Posterior cingulate gyrus (tissue), 11 donors: Measurements from ENCODE around the gene IMPA2.

Experiments used
- DNase-seq, 10 donors: peaks; one replicate each; pipeline versions ENCODE4 v3.0.0 to v3.0.0-alpha.2; 2020 to 2021; ENCODE audit warnings: mixed read lengths in 3 of 10
- intact Hi-C: fragments of 100-400 bp; cut with DNase I; formaldehyde crosslinking; loops from one replicate; pipeline ENCODE4 v1.15.1; 2023

The IMPA2 gene

GRCh38 chr18:12018861-12019260, 37.6 kb downstream of the IMPA2 start:
- intact Hi-C loops, result no loop called here

DNA sequence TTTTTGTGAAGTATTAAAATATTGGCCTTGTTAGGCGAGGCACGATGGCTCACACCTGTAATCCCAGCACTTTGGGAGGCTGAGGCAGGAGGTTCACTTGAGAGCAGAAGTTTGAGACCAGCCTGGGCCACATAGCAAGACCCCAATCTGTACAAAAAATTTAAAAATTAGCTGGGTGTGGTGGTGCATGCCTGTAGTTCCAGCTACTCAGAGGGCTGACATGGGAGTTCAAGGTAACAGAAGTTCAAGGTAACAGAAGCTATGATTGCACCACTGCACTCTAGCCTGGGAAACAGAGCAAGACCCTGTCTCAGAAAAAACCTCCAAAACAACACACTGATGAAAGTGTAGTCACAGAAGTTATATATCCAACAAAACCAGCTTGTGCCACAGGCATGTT, 39.8 kb downstream of the IMPA2 start:
- intact Hi-C loops, result no loop called here
- DNase-seq, result peak in 1 of 10 donors; percentile 9

More at GRCh38 chr18:12018861-12019260, 37.6 kb downstream of the IMPA2 start:
- peak in 2 of 10 donors; percentile 55 to 64 for DNase-seq

- intact Hi-C loops, result no loop called here
- peak in 2 of 10 donors; percentile 32 to 65 for DNase-seq
Measured at GRCh38 chr18:12021596-12021995, 40.3 kb downstream of the IMPA2 start.

- intact Hi-C loops, result no loop called here
- peak in 2 of 10 donors; percentile 33 for DNase-seq
Measured at GRCh38 chr18:12023375-12023774, 42.1 kb downstream of the IMPA2 start.

- intact Hi-C loops, result no loop called here
- peak in 1 of 10 donors; percentile 29 for DNase-seq
Measured at GRCh38 chr18:12026562-12026961, 45.3 kb downstream of the IMPA2 start.

GRCh38 chr18:12027046-12027445, 45.7 kb downstream of the IMPA2 start:
- intact Hi-C loops, result no loop called here
- peak in 2 of 10 donors; percentile 77 to 79 for DNase-seq

DNA sequence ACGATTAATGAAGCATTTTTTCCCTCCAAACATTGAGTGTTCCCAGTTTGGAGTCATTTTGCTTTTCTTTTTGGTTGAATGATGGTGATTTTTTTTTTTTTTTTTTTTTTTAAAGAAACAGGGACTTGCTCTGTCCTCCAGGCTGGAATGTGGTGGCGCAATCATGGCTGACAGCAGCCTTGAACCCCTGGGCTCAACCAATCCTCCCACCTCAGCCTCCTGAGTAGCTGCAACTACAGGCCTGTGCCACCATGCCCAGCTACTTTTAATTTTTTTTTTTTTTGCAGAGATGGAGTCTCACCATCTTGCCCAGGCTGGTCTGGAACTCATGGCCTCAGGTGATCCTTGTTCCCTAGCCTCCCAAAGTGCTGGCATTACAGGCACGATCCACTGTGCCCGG, 46.2 kb downstream of the IMPA2 start:
- intact Hi-C loops, result no loop called here
- DNase-seq, result peak in 1 of 10 donors; percentile 24

DNA sequence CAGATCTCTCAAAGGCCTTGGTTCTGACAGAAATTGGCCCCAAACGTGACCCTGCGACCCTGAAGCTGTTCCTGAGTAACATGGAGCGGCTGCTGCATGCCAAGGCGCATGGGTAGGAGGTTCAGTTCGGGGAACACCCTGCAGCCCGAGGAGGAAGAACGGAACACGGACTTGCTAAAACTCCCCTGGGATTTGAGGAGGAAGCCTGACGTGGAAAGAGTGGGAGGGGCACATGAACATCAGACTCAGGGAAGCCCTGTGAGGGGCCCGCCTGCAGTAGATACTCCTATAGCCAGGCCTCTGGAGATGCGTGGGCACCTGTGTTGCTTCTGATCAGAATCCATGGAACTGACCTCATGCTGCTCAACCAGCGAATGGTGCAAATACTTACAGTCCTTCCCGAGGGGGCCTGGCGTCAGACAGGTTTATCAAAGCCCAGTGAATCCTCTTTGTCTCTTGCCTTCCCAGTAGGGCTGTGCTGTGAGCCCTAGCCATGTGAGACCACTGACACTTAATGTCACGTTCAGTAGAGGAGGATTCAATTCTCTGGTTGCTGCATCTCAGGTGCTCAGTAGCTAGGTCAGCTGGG, 46.8 kb downstream of the IMPA2 start:
- intact Hi-C loops, result no loop called here
- DNase-seq, result peak in 2 of 10 donors; percentile 49 to 57

- intact Hi-C loops, result no loop called here
- peak in 1 of 10 donors; percentile 77 for DNase-seq
Measured at GRCh38 chr18:12028674-12029073, 47.4 kb downstream of the IMPA2 start.

DNA sequence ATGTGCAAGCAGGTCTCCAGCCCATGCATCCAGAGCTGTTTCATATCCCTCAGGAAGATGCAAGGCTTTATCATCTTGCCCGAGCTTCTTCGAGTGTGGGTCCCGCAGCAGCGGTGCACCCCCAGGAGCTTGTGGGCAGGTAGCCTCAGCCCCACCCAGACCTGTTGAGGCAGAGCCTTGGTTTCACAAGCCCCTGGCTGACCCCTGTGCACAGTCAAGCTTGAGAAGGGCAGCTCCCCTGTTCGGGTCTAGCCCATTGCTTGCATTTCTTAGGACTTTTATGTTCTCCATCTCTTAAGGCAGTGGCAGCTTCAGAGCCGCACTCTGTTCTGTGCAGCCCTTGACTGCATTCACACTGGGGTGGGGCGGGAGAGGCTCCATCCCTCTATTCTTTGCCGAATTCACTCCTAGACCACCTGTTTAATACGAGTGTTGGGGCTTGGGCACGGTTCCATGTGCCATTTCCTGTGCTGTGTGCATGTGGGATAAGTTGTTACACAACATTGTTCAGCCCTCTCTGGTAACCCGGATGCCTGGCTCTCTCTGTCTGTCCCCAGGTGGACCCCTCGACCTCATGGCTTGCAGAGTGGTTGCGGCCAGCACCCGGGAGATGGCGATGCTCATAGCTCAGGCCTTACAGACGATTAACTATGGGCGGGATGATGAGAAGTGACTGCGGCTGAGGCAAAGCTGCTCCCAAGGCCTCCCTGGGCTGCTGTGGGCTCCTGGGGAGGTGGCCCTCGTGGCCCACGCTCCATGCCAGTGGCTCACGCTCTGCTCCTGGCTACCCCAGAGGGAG, 48.7 kb downstream of the IMPA2 start:
- peak in 1 of 10 donors; percentile 53 for DNase-seq
- intact Hi-C loops, result no loop called here

- no peak for DNase-seq
- intact Hi-C loops, result no loop called here
Measured at GRCh38 chr18:12030670-12031069, 49.4 kb downstream of the IMPA2 start.

DNA sequence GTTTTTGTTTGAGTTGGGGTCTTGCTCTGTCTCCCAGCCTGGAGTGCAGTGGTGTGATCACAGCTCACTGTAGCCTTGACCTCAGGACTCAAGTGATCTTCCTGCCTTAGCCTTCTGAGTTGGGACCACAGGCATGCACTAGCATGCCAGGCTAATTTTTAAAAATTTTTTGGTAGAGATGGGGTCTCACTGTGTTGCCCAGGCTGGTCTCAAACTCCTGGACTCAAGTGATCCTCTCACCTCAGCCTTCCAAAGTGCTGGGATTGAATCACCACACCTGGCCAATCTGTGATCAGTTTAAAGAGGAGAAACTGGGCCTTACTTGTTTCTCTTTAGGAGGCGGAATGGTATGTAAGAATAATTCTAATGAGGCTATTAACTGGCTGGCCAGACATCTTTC, 49.9 kb downstream of the IMPA2 start:
- DNase-seq, result no peak
- intact Hi-C loops, result no loop called here

GRCh38 chr18:12031846-12032245, 50.5 kb downstream of the IMPA2 start:
- DNase-seq, result peak in 1 of 10 donors; percentile 82
- intact Hi-C loops, result no loop called here

DNA sequence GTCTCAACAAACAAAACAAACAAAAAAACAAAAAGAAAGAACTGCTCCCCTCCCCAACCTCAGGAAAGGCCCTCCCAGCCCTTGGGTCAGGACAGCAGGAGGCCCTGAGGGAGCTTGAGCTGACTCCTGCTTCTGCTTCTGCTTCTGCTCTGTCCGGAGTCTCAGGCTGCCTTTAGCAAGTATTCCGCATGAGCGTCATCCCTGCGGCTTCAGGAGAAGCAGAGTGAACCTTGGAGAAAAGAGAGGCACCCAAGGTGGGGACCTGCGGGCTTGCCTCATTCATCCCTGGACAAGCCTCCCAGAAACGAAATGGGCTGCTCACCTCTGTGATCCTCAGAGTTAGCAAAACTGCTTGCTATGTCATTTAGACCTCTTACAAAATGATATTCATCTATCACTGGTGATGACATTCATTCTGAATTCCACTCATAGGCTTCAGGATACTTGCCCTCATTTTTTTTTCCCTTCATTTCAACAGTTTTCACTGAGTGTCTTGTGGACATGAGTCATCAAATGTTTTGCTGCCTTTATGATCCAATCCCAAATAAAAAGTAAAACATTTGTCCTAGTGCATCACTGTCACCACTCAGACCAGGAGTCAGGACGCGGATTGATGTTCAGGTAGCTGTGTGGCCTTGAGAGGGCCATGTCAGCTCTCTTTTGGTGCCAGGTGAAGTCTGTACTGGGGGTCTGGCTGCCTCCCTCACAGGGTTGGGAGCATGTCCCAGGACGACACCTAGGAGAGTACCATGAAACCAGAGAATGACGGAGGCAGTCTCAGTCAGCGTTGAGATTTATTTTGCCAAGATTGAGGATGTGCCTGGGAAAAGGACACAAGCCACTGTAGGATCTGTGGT, 51.7 kb downstream of the IMPA2 start:
- intact Hi-C loops, result no loop called here
- peak in 1 of 10 donors; percentile 28 for DNase-seq

DNA sequence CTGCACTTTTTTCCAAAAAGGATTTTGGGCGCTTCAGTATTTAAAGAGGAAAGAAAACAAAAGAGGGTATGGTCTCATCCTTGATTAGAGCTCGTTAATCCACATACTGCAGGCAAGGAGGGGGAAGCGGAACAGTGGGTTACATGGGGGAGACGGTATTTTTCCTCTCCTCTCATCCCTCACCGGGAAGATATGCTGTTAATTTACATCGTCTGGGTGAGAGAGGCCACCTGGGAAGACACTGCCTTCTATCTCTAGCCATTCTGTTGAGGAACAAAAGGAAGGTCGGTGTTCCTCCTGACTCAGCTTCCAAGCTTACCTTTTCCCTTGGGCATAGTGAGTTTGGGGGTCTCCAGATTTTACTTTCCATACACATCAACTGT, 52.3 kb downstream of the IMPA2 start:
- intact Hi-C loops, result no loop called here
- no peak for DNase-seq

GRCh38 chr18:12034241-12035100, 53.2 kb downstream of the IMPA2 start:
- intact Hi-C loops, result loop anchor here (5.0 kb wide), 1 partner anchor 377 kb away; no protein-coding TSS in a partner anchor

DNA sequence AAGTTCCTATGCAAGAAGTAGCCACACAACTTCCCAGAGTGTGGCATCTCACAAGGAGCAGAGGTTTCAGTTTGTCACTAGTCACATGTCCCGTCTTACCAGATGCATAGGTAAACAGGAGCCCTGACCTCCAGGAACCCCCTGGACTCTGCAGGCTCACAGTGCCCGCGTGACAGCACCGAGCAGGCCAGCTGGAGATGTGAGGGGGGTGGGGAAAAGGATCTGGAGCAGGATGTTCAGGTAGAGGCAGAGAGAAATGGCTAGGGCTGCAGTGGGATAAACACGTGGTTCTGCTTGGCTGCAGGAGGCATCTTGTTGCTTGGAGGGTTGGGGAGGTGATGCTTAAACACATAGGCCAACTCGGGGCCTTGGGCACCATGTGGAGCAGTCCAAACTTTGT, 54.2 kb downstream of the IMPA2 start:
- peak in 1 of 10 donors; percentile 37 for DNase-seq

More at GRCh38 chr18:12034241-12035100, 53.2 kb downstream of the IMPA2 start:
- peak in 1 of 10 donors; percentile 62 for DNase-seq

GRCh38 chr18:12036201-12036751, 55.0 kb downstream of the IMPA2 start:
- DNase-seq, result peak in 1 of 10 donors; percentile 43
- intact Hi-C loops, result loop anchor here (5.0 kb wide), 1 partner anchor 379 kb away; no protein-coding TSS in a partner anchor

More for the DNA sequence above, 54.2 kb downstream of the IMPA2 start:
- intact Hi-C loops, result loop anchor here (5.0 kb wide), 1 partner anchor 378 kb away; no protein-coding TSS in a partner anchor

- intact Hi-C loops, result loop anchor here (2.0 to 5.0 kb wide), 2 partner anchors 305 to 381 kb away; no protein-coding TSS in a partner anchor
- peak in 6 of 10 donors; percentile 46 to 92 (median 68) for DNase-seq
Measured at GRCh38 chr18:12038082-12038638, 56.9 kb downstream of the IMPA2 start.
